ENCODE measurements around the gene HAT1.

DNA sequence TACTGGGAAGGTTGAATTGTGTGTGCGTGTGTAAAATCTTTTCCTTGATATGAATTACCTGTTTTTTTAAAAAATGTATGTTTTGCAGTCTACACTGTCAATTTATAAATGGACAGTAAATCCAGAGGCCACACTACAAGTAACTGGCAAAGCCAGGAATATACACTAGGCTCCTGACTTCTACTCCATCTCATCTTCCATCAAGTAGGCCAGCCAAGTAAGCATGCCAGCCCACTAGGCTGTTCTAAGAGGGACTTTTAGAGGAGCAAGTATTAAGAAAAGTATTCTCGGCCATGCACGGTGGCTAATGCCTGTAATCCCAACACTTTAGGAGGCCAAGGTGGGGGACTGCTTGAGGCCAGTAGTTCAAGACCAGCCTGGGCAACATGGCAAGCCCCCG lies 64.5 kb downstream of the HAT1 start:
- TF ChIP-seq, protein P1, sequence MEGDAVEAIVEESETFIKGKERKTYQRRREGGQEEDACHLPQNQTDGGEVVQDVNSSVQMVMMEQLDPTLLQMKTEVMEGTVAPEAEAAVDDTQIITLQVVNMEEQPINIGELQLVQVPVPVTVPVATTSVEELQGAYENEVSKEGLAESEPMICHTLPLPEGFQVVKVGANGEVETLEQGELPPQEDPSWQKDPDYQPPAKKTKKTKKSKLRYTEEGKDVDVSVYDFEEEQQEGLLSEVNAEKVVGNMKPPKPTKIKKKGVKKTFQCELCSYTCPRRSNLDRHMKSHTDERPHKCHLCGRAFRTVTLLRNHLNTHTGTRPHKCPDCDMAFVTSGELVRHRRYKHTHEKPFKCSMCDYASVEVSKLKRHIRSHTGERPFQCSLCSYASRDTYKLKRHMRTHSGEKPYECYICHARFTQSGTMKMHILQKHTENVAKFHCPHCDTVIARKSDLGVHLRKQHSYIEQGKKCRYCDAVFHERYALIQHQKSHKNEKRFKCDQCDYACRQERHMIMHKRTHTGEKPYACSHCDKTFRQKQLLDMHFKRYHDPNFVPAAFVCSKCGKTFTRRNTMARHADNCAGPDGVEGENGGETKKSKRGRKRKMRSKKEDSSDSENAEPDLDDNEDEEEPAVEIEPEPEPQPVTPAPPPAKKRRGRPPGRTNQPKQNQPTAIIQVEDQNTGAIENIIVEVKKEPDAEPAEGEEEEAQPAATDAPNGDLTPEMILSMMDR (IDR thresholded peaks at IDR 0.05; ENCODE audit: low read depth, low read length), result no peak
- no peak for TF ChIP-seq POLR2A (IDR thresholded peaks at IDR 0.05; ENCODE audit: extremely low read depth, insufficient read length)
